Measurements from ENCODE around the gene FLNC. TPM values are rescaled to one million over a fixed set of nuclear protein-coding genes. Genes with fewer than 3 reads are reported as not detected.

FLNC gene
- total RNA-seq, 1 donor from 2014 or later, result 149 TPM

GRCh38 chr7:128804484-128804883, 25.7 kb upstream of the FLNC start:
- no peak overlapping the region for H3K4me3 ChIP-seq (ENCODE audit: low read depth, low read length)
- no peak for TF ChIP-seq CTCF (conservative IDR thresholded peaks at IDR 0.05; ENCODE audit: low read depth, low read length)
- no peak for DNase-seq (ENCODE audit: low read depth)

- TF ChIP-seq CTCF (conservative IDR thresholded peaks at IDR 0.05; ENCODE audit: low read depth, low read length), result no peak
- DNase-seq (ENCODE audit: low read depth), result no peak
Measured at GRCh38 chr7:128805225-128805624, 25.0 kb upstream of the FLNC start.

GRCh38 chr7:128807191-128807590, 23.0 kb upstream of the FLNC start:
- H3K4me3 ChIP-seq (ENCODE audit: low read depth, low read length), result no peak overlapping the region
- no peak for TF ChIP-seq CTCF (conservative IDR thresholded peaks at IDR 0.05; ENCODE audit: low read depth, low read length)
- DNase-seq (ENCODE audit: low read depth), result no peak

More at GRCh38 chr7:128805225-128805624, 25.0 kb upstream of the FLNC start:
- no peak overlapping the region for H3K4me3 ChIP-seq (ENCODE audit: low read depth, low read length)

- no peak for DNase-seq (ENCODE audit: low read depth)
- H3K4me3 ChIP-seq (ENCODE audit: low read depth, low read length), result no peak overlapping the region
- TF ChIP-seq CTCF (conservative IDR thresholded peaks at IDR 0.05; ENCODE audit: low read depth, low read length), result no peak
Measured at GRCh38 chr7:128809363-128809762, 20.8 kb upstream of the FLNC start.

- TF ChIP-seq CTCF (conservative IDR thresholded peaks at IDR 0.05; ENCODE audit: low read depth, low read length), result no peak
- no peak overlapping the region for H3K4me3 ChIP-seq (ENCODE audit: low read depth, low read length)
- DNase-seq (ENCODE audit: low read depth), result no peak
Measured at GRCh38 chr7:128810473-128810872, 19.7 kb upstream of the FLNC start.

- no peak for DNase-seq (ENCODE audit: low read depth)
- H3K4me3 ChIP-seq (ENCODE audit: low read depth, low read length), result no peak overlapping the region
- TF ChIP-seq CTCF (conservative IDR thresholded peaks at IDR 0.05; ENCODE audit: low read depth, low read length), result no peak
Measured at GRCh38 chr7:128810997-128811396, 19.2 kb upstream of the FLNC start.

GRCh38 chr7:128811631-128812430, 18.4 kb upstream of the FLNC start:
- no peak for TF ChIP-seq CTCF (conservative IDR thresholded peaks at IDR 0.05; ENCODE audit: low read depth, low read length)

More at GRCh38 chr7:128811631-128812430, 18.4 kb upstream of the FLNC start:
- H3K4me3 ChIP-seq (ENCODE audit: low read depth, low read length), result no peak overlapping the region
- DNase-seq (ENCODE audit: low read depth), result no peak
